GM21367 (cell line): ENCODE measurements around the gene TRIM62.
"Not testable (repeated sequence)": the region's sequence is repeated elsewhere in the genome, so short reads cannot be mapped to it uniquely, and the experiment has no call there.

Experiments
- ATAC-seq: cut with Tn5 transposase; IDR thresholded peaks from one replicate; pipeline ENCODE4 v1.9.1; 2021; ENCODE audit not compliant: unreplicated experiment

Gene TRIM62

DNA sequence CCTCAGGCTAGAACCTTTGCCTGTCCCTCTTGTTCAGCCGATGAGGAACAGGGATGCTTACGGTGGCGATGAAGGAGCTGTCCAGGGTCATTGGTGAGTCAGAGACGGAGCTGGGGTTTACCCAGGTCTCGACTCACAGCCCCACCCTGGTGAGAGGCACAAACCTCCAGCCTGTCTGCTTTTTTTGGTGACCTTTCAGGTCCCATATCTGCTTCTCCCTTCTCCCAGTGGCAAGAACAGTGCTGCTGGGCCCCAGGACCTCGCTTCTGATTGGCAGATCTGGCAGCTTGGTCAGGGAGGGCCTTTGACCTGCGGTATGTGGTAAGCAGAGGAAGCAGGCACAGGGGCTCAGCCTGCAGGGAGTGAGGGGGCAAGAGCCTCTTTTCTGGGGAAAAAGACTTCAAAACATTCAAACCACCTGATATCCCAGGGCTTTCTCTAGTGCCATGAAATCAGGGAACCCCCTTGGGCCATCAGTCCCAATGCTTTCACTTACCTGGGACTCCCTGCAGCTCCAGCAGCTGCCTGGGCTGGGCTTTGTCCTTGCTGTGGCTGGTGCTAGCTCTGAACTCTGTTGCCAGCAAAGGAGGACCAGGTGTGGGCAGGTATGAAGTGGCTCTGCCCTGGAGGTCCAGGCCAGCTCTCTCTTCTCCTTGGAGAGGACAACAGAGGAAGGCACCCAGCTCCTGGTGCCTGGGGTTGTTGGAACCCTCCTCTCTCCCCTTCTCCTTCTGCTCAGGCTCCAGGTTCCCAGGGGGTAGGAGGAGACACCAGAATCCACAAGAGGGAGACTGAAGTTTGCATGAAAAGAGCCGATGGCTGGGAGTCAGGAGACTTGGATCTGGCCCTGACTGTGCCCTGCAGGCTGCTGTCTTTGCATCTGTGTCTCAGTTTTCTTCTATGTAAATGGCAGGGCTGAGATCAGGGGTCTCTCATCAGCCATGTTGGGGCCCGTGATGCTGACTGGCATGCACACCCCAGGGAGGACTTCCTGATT, 41.4 kb downstream of the TRIM62 start:
- ATAC-seq: no peak

DNA sequence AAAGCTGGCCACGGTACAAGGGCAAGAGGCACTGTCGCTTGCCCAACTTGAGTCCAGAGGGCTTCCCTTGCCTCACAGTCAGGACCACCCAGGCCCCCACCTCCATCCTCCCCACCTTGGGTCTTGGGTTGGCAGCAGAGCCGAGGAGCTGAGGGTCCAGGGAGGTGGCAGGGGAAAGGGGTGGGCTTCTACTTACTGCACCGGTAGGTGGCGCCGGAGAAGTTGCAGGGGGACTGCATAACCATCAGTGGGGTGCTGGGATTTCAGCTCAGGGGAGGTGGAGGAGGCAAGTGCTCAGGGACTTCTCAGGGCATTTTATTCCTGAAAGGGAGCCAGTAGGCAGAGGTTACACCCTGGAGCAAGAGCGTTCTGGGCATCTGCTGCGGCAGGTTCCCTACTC, 44.0 kb downstream of the TRIM62 start:
- no peak for ATAC-seq

DNA sequence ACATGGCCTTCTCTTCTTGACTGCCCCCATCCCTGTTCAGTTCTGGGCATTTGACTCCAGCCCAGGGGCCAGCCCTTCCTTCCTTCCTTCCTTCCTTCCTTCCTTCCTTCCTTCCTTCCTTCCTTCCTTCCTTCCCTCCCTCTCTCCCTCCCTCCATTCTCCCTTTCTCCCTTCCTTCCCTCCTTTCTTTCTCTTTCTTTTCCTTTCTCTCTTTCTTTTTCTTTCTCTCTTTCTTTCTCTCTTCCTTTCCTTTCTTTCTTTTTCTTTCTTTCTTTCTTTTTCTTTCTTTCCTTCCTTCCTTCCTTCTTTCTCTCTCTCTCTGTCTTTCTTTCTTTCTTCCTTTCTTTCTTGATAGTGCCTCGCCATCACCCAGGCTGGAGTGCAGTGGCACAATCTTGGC, 45.8 kb downstream of the TRIM62 start:
- ATAC-seq: not testable (repeated sequence)

DNA sequence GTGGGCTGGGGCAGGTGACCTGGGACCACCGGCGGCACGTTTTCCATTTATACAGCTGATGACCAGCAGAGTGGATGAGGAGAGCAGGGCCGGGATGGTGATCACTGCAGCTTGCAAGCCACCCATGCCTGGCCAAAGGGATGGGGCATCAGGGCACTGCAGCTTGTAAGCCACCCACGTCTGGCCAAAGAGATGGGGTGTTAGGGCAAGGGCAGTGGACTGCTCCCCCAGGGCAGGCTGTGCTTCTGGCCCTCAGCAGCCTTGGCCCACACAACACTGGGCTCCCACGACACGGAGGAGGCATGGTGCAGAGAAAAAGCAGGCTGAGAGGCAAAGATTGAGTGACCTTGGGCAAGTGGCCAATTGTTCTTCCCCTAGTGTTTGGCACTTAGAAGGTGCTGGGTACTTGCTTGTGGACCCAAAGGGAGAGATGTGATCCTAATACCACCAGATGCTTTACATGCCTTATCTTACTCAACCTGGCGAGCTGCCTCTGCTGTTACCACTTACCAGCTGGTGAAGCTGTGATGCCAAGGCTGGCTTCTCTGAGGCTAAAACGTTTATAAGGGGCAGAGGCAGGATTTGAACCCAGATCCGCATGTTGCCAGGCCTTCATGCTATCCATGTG, 48.3 kb downstream of the TRIM62 start:
- ATAC-seq: no peak

DNA sequence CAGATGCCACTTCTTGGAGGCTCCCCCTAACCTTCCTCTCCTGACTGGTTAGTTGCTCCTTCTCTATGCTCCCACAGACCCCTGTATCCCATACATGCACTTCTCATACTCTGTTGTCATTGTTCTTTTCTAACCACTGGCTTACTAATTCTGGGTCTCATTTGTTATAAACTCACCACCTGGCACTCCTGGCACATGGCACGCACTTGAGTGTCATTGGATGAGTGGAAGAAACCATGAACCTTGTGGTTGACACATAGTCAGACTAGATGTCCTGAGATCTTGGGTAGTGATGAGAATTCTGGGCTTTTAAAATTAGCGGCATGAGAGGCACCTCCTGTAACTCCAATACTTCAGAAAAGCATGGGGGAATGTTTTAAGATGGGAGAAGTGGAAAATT, 49.3 kb downstream of the TRIM62 start:
- no peak for ATAC-seq

DNA sequence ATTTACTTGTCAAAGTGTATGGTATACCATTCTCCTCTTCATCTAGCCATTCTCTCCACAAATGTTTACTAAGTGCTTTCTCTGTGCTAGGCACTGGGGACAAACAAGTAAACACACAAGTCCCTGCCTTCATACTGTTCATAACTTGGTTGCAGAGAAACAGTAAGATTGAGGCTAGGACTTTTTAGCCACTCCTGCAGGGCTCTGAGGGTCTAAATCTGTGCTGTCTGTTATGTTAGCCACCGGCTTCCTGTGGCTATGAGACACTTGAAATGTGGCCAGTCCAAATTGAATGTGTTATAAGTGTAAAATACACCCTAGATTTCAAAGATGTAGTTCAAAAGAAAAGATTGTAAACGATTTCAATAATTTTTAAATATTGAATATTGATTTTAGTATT, 50.7 kb downstream of the TRIM62 start:
- no peak for ATAC-seq

GRCh38 chr1:33130297-33130696, 51.5 kb downstream of the TRIM62 start:
- ATAC-seq: no peak

DNA sequence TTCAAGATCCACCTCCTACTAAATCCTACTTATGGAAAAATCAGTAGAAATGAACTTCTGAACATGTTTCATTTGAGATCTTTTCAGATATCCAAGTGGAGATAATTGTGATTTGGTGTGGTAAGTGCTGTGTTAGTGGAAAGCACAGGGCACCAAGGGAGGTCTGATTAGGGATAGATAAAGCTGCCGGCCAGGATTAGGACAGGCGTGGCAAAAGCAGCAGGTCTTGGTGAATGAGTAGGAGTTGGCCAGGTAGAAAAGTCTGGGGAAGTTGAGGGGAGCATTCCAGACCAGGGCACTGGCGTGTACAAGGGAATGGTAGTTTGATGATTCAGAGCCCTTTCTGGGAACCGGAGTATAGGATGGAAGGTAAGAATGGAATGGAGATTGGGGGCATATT, 53.1 kb downstream of the TRIM62 start:
- ATAC-seq: no peak

DNA sequence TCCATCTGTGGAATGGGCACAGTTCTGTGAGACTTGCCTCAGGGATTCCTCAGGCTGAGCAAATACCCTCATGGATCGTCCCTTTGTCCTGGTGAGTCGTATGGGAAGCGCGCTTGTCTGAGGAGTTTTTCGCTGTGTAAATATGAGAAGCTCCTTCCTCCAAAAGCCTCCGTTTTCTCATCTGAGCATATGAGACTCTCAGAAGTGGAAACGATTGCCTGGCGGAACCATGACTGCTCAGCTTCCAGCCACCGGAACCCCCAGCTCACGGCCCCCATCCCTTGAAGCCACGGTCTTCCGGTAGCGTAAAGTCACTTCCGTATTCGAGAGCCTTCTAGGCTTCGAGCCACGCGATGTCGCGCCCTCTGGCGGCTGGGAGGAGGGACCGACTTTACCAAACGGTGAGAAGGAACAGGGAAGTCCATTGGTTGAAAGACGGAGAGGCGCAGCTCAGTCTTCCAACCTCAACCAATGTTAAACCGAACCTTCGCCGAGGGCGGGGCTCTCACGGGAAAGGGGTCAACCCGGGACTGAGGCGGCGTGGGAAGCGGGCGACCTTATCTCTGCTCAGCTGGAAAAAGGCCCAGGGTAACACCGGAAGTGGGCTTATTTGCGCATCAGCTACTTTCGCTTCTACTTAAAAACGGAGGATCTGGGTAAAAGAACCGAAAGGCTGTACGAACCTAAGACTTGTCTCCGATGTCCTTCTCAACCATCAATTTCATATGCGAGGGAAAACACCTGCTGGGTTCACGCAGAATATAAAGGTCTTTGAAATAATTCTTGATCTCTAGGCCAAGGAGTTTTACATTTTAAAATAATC, 54.6 kb downstream of the TRIM62 start:
- peak; percentile 94 for ATAC-seq

DNA sequence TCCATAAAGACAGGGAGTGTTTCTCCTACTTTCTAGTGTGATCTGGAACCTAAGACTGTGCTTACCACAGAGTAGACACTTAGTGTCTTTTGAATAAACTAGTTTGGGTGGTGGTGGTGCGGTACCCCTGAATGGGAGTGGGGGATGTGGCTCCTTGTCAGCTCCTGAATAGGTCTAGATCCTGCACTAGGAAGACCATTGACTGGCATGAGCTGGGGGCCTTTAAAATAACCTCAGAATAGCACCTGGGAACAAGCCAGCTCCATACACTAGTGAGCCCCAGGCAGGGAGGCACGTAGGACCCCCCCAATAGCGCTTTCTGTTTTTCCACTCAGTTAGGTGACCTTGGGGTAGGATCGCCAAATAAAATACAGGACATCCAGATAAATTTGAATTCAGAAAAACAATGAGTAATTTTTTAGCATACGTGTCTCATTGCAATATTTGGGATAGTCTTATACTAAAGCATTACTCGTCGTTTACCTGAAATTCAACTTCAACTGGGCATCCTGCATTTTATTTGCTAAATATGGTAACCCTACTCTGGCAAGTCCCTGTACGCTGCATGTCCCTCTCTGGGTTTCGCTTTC, 55.3 kb downstream of the TRIM62 start:
- ATAC-seq: no peak

GRCh38 chr1:33124647-33125046, 57.2 kb downstream of the TRIM62 start:
- not testable (repeated sequence) for ATAC-seq

DNA sequence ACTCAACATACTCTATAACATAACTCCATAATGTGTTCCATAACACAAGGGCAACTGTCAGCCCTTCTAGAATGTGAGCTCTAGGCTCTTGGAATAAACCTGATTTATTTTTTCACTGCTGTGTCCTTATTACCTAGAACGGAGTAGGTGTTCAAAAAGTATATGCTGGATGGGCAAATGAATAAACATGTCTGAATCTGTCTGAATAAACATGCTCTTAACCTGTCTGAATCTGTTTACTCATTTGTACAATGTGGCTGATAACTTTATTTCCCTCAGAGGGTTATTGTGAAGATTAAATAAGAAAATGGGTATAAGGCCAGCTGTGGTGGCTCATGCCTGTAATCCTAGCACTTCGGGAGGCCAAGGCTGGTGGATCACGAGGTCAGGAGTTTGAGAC, 58.6 kb downstream of the TRIM62 start:
- ATAC-seq: no peak

DNA sequence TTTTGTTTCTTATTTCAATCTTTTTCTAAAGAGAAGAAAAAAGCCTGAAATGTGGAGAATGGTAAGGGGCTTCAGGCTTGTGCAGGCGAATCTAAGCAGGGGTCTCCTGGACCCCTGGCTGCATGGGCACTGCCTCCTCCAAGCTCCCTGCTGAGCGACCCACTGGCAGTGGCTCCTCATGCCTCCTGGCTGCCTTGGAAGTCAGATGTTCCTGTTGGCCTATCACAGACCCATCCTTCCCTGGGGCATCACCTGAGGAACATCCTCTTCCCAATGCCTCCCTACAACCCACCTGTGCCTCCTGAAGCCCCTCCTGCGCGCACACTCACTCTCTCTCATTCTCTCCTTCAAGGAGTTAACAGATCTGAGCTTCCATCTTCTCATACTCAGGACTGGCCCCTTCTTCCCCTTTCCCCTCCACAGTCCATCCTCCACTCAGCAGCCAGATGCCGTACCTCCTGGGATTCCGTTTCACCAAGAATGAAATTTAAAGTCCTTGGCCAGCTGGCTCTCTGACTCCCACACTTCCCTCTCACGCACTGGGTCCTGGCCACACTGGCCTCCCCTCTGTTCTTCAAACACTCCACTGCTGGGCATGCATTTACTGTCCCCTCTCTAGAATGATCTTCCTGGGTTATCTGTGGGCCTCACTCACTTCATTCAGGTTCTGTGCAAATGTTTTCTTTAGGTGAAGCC, 59.2 kb downstream of the TRIM62 start:
- no peak for ATAC-seq

DNA sequence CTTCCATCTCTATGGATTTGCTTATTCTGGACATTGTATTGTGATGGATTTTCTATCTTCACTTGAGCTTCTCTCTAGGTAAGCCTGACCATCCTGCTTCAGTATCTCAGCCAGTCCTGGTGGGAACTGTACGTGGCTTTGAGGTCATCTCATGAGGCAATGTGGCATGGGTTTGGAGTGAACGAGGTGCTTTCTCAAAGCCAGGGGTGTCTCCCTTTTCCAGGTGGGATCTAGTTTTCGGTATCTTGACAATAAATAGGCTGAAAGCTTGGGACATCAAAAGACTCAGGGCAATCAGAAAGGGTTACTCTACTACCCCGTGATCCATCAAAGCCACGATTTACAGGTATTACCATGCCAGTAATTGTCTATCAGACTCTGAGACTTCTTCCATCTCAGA, 60.1 kb downstream of the TRIM62 start:
- ATAC-seq: no peak

GRCh38 chr1:33120436-33121231, 61.2 kb downstream of the TRIM62 start:
- ATAC-seq: no peak

GRCh38 chr1:33119532-33120217, 62.2 kb downstream of the TRIM62 start:
- no peak for ATAC-seq

DNA sequence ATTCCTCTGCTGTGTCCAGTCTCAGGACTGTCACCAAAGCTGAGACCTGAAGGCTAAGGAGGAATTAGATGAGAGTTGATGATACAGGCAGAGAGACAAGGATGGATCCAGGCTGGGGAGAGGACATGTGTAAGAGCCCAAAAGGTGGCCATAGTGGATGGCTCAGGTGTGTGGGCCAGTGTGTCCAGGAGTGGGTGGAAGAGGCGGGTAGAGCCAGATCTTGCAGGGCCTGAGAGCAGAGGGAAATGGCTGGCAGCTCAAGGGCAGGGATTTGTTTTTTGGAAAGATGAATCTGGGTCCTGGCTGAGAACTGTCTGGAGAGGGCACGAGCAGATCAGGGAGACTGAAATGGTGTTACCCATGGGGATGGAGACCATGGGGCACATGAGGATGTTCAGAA, 62.8 kb downstream of the TRIM62 start:
- no peak for ATAC-seq

- no peak for ATAC-seq
Observed at GRCh38 chr1:33118274-33118673, 63.6 kb downstream of the TRIM62 start.

DNA sequence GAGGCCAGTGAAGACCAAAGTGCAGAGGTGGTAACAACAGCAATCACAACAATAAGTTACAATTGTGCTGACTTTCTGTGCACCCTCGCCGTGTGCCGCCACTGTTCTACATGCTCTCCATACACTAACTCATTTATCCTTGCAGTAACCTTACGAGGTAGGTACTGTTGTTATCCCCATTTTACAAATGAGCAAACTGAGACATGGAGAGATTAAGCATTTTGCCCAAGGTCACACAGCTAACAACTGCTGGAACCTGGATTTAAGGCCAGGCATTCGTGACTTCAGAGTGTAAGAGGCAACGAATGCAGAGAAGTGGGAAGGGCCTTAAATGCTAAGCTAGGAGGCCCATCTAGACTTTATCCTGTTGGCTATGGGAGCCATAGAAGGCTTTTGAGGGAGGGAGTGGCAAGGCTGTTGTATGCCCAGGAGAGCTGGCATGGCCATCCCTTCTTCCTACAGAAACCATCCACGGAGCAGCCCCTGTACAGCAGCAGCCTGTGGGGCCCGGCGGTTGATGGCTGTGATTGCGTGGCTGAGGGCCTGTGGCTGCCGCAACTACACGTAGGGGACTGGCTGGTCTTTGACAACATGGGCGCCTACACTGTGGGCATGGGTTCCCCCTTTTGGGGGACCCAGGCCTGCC, 64.3 kb downstream of the TRIM62 start:
- no peak for ATAC-seq
